ENCODE measurements around the gene FITM1.

GRCh38 chr14:24147761-24148428, 17.4 kb downstream of the FITM1 start:
- no peak for TF ChIP-seq EP300 (IDR thresholded peaks at IDR 0.05; ENCODE audit: borderline replicate concordance)
- no peak for TF ChIP-seq EGR1 (IDR thresholded peaks at IDR 0.05)
- TF ChIP-seq CEBPB (IDR thresholded peaks at IDR 0.05): no peak

All from Ishikawa (cell line).